ENCODE data around the gene IMPDH2.
"Not testable (repeated sequence)": the region's sequence is repeated elsewhere in the genome, so short reads cannot be mapped to it uniquely, and the experiment has no call there.

The IMPDH2 gene

GRCh38 chr3:49021213-49021812 is 7.9 kb downstream of the IMPDH2 start:
- DNase-seq: peak; percentile 68

- no peak for DNase-seq
Observed at GRCh38 chr3:49020330-49021212, 8.6 kb downstream of the IMPDH2 start.

DNA sequence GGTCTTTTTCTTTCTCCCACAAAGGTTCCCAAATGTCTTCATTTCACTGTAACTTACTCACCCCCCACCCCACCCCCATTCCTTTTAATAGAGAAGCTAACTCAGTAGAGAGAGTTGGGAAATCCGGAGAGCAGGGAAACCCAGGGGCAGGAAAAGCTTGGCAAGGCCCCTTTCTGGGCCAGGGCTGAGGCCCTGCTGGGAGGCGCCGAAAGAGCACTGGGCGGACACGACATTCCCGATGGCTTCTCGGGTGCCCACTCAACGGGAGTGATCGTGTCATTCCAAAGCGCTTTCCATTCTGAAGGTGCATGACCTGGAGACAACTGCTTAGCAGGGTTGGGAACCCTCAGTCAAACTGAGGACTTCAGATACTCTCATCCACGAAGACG is 9.3 kb downstream of the IMPDH2 start:
- no peak for DNase-seq

- DNase-seq: no peak
Observed at GRCh38 chr3:49018707-49019006, 10.5 kb downstream of the IMPDH2 start.

GRCh38 chr3:49017971-49018706 is 11.1 kb downstream of the IMPDH2 start, which contains the start of gene DALRD3:
TSS of gene DALRD3 (minus strand) at chr3:49018580. CDS start at chr3:49018564, 16 bp downstream.
- no peak for DNase-seq

DNA sequence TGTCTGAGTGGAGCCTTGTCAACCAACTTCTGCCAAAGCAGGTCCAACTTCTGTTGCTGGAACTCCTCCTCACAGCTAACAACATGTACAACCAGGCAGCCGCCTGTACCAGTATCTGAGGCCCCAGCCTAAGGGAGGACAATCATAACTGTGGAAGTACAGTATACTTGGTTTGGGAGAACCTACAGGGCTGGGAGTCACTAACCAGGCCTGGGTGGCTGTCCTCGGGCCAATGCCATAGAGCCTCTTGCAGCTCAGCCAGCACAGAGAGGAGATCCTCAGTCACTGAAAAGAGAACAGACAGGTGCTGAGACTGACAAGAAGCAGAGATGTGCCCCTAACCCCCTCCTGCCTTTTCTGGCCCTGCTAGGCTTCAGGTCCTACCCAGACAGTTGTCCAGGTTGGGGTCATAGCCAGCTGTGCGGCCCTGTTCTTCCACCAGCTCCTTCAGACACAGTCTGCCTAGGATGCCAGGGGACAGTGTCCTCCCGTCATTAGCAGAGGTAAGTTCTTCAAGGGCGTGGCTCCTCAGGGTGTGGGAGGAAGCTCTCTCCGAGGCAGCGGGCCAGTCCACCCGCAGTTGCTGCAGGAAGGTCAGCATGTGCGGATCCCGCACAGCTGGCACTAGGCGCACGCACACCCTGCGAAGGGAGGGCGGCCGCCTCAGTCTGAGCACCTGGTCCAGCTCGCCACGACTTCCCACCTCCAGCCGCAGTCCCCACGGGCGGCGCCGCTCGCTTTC is 11.8 kb downstream of the IMPDH2 start:
- DNase-seq: no peak

- no peak for DNase-seq
Observed at GRCh38 chr3:49016414-49017228, 12.6 kb downstream of the IMPDH2 start.

GRCh38 chr3:49015765-49016164 is 13.4 kb downstream of the IMPDH2 start:
- DNase-seq: no peak

DNA sequence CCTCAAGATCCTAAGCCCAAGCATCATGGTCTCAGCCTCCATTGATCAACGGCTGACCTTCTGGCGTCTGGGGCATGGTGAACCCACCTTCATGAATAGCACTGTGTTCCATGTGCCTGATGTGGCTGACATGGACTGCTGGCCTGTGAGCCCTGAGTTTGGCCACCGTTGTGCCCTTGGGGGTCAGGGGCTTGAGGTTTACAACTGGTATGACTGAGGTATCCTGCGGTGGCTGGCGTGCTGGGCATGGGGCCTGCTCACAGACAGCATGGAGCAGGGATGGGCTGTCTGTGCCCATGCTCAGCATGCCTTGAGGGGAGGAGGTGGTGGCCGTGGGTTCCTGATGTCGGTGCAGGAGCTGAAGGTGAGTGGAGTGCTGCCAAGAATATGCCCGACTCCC is 14.1 kb downstream of the IMPDH2 start:
- no peak for DNase-seq

- no peak for DNase-seq
Observed at GRCh38 chr3:49013738-49014660, 15.2 kb downstream of the IMPDH2 start.

DNA sequence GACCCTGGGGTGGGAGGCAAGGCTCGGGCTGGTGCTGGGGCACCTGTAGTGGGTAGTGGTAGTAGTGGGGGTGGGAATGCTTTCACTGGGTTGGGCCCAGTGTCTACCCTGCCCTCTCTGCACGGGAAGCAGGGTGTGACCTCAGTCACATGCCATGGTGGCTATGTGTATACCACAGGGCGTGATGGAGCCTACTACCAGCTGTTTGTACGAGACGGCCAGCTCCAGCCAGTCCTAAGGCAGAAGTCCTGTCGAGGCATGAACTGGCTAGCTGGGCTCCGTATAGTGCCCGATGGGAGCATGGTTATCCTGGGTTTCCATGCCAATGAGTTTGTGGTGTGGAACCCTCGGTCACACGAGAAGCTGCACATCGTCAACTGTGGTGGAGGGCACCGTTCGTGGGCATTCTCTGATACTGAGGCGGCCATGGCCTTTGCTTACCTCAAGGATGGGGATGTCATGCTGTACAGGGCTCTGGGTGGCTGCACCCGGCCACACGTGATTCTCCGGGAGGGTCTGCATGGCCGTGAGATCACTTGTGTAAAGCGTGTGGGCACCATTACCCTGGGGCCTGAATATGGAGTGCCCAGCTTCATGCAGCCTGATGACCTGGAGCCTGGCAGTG is 16.0 kb downstream of the IMPDH2 start:
- DNase-seq: no peak

- no peak for DNase-seq
Observed at GRCh38 chr3:49012441-49013017, 16.7 kb downstream of the IMPDH2 start.

- DNase-seq: no peak
Observed at GRCh38 chr3:49009396-49009795, 19.8 kb downstream of the IMPDH2 start.

DNA sequence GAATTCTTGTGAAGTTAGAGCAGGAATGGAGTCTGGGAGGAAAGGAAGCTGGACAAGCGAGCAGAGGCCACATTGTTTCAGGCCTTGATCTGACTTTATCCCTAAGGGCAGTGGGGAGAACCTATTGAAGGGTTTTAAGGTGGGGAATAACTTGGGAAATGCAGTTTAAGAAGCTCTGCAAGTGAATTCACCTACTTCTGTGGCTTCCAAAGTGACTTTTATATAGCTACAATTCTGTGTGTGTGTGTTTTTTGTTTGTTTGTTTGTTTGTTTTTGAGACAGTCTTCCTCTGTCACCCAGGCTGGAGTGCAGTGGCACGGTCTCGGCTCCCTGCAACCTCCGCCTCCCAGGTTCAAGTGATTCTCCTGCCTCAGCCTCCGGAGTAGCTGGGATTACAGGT is 20.6 kb downstream of the IMPDH2 start:
- not testable (repeated sequence) for DNase-seq

GRCh38 chr3:49007771-49008528 is 21.2 kb downstream of the IMPDH2 start:
- no peak for DNase-seq

DNA sequence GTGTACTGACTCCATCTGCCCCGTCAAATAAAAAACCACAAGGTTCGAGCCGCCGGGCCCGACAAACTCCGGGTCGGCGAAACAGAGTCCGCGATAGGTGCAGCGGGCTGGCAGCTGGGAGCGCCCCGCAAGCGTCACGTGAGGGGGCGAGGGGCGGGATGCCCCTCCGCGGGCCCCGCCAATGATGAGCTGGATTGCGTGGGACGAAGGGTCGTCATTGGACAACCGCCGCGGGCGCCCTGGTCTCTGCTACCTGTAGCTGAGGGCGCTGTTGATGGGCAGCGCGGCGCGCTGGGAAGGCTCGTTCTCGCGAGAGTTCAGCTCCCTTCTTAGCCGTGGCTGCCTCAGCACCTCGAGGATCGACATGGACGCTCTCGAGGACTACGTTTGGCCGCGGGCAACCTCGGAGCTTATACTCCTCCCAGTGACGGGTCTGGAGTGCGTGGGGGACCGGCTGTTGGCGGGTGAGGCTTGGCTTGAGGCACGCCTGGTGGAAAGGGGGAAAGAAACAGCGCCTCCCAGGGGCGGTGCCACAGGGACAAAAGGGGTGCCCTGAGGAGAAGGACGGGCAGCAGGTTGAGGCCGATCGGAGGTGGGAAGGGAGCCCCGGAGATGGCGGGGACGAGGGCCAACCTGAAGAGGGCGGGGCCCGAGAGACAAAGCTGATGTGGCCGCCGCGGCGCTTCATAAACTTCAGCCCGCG is 22.0 kb downstream of the IMPDH2 start, which contains the start of gene WDR6:
Gene WDR6, plus strand, starts transcription at position 324 of the 703 bp plus-strand sequence. Its CDS starts 41 bp downstream, at position 365.
- peak; percentile 61 for DNase-seq

GRCh38 chr3:49006408-49007067 is 22.7 kb downstream of the IMPDH2 start:
- no peak for DNase-seq

GRCh38 chr3:49005998-49006397 is 23.2 kb downstream of the IMPDH2 start:
- no peak for DNase-seq
